ENCODE measurements around the gene LPP. TPM values are rescaled to one million over a fixed set of nuclear protein-coding genes. Genes with fewer than 3 reads are reported as not detected.

The LPP gene
- total and polyA plus RNA-seq, 2 of the 4 experiments (the other 2 are of a cell fraction) = 16.0 to 130 TPM

DNA sequence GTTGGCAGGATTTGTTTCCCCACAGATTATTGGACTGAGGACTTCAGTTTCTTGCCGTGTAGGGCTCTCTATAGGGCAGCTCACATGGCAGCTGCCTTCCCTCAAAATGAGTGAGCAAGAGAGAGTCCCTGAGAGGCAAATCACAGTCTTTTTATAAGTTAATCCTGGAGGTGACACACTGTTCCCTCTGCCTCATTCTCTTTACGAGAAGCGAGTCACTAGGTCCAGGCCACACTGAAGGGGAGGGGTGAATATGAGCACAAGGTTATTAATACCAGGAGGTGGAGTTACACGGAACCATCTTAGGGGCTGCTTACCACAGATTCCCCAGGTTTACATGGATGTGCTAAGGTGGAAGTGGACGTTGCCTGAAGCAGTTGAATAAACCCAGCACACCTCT is 77.0 kb downstream of the LPP start:
- POLR2A ChIA-PET (ENCODE audit: unreplicated experiment) = no interaction called here
- Histone ChIP-seq H3K9ac (ENCODE audit: low read depth, low read length) (no peak overlapping the region), H3K36me3 (ENCODE audit: control insufficient read depth, insufficient read depth, low read length) (peaks cover 23% of the 10 kb centered on the region), H3K14ac (replicated peaks; ENCODE audit: low read depth, low read length) (peak overlapping the region; percentile 66), H2AK5ac (ENCODE audit: low read depth, low read length) (peak overlapping the region; percentile 32; the same call in 1 of the 2 replicates), H3K9me3 (ENCODE audit: control insufficient read depth, insufficient read depth, low read length) (no peaks in the 10 kb centered on the region), H2AK9ac (replicated peaks; ENCODE audit: low read depth, low read length, poor library complexity) (peak overlapping the region; percentile 75), H3K56ac (ENCODE audit: extremely low read depth, insufficient read depth, low read length) (no peak overlapping the region), H4K8ac (ENCODE audit: low read depth in 2 of 2, low read length in 2 of 2) (0 out of 4 replicates have a peak overlapping the region, but pooled peaks of 1 of the 2 experiments have one; percentile 11), H4K91ac (ENCODE audit: insufficient read depth, low read depth, low read length) (no peak overlapping the region), H3K79me1 (ENCODE audit: low read depth in 1 of 2, low read length in 2 of 2) (peaks cover 44 to 89% of the 10 kb centered on the region in 2 experiments), H3K27ac (ENCODE audit: insufficient read depth, low read length) (no peak overlapping the region), H2BK20ac (ENCODE audit: low read depth, low read length) (no peak overlapping the region), H4K20me1 (ENCODE audit: insufficient read depth, low read length) (peaks cover 87% of the 10 kb centered on the region), H3K9me1 (ENCODE audit: insufficient read depth, low read length) (peaks cover 44% of the 10 kb centered on the region), H3K4me2 (ENCODE audit: low read depth, low read length) (no peak overlapping the region), H2AFZ (replicated peaks; ENCODE audit: low read length, poor library complexity) (no peak overlapping the region), H3K4me3 (ENCODE audit: insufficient read depth, low read depth, low read length) (no peak overlapping the region), H3K4ac (ENCODE audit: low read depth, low read length) (peak overlapping the region; percentile 64), H2BK5ac (ENCODE audit: low read depth, low read length, poor library complexity, severe bottlenecking) (peak overlapping the region; percentile 58), H3K18ac (ENCODE audit: low read depth, low read length) (peak overlapping the region; percentile 7; the same call in 1 of the 2 replicates), H3K23ac (ENCODE audit: low read depth, low read length) (no peak overlapping the region), H2BK120ac (ENCODE audit: low read depth, low read length) (no peak overlapping the region; the same call in 1 of the 2 replicates), H2BK15ac (ENCODE audit: low read depth, low read length) (no peak overlapping the region), H4K5ac (ENCODE audit: low read depth, low read length) (no peak overlapping the region), H3K4me1 (ENCODE audit: control insufficient read depth, insufficient read depth, low read length) (peaks cover 19% of the 10 kb centered on the region), H3K27me3 (ENCODE audit: control insufficient read depth, insufficient read depth, low read length) (no peaks in the 10 kb centered on the region)
- DNase-seq = peak; percentile 75
- no TSS peak for BruUV-seq (replicated peaks)
- dilution Hi-C loops (cut with HindIII; ENCODE audit: low sequenced_read_pairs, unreplicated experiment) = no loop called here
- no peak for TF ChIP-seq RAD21 (IDR thresholded peaks at IDR 0.05; ENCODE audit: low read length)
- TF ChIP-seq, protein P1, sequence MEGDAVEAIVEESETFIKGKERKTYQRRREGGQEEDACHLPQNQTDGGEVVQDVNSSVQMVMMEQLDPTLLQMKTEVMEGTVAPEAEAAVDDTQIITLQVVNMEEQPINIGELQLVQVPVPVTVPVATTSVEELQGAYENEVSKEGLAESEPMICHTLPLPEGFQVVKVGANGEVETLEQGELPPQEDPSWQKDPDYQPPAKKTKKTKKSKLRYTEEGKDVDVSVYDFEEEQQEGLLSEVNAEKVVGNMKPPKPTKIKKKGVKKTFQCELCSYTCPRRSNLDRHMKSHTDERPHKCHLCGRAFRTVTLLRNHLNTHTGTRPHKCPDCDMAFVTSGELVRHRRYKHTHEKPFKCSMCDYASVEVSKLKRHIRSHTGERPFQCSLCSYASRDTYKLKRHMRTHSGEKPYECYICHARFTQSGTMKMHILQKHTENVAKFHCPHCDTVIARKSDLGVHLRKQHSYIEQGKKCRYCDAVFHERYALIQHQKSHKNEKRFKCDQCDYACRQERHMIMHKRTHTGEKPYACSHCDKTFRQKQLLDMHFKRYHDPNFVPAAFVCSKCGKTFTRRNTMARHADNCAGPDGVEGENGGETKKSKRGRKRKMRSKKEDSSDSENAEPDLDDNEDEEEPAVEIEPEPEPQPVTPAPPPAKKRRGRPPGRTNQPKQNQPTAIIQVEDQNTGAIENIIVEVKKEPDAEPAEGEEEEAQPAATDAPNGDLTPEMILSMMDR (conservative IDR thresholded peaks at IDR 0.05; ENCODE audit: low read depth, low read length) = no peak
- TF ChIP-seq MAFK (IDR thresholded peaks at IDR 0.05; ENCODE audit: low read depth, low read length) = no peak
- TF ChIP-seq NFE2L2 (IDR thresholded peaks at IDR 0.05; ENCODE audit: low read depth, low read length) = no peak
- no peak for TF ChIP-seq MAZ (IDR thresholded peaks at IDR 0.05; ENCODE audit: borderline replicate concordance, low read depth, low read length)
- TF ChIP-seq POLR2A (IDR thresholded peaks at IDR 0.05; ENCODE audit: low read depth, low read length) = no peak
- no peak for TF ChIP-seq SMC3 (IDR thresholded peaks at IDR 0.05; ENCODE audit: low read depth, low read length)
- TF ChIP-seq FOS (IDR thresholded peaks at IDR 0.05; ENCODE audit: low read depth, low read length) = no peak
- TF ChIP-seq RCOR1 (IDR thresholded peaks at IDR 0.05; ENCODE audit: insufficient replicate concordance, low read length) = no peak
- TF ChIP-seq CHD1 (IDR thresholded peaks at IDR 0.05; ENCODE audit: low read depth, low read length) = no peak
- TF ChIP-seq, protein P2, sequence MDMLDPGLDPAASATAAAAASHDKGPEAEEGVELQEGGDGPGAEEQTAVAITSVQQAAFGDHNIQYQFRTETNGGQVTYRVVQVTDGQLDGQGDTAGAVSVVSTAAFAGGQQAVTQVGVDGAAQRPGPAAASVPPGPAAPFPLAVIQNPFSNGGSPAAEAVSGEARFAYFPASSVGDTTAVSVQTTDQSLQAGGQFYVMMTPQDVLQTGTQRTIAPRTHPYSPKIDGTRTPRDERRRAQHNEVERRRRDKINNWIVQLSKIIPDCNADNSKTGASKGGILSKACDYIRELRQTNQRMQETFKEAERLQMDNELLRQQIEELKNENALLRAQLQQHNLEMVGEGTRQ (IDR thresholded peaks at IDR 0.05; ENCODE audit: low read depth, low read length) = no peak
- TF ChIP-seq, protein P3, sequence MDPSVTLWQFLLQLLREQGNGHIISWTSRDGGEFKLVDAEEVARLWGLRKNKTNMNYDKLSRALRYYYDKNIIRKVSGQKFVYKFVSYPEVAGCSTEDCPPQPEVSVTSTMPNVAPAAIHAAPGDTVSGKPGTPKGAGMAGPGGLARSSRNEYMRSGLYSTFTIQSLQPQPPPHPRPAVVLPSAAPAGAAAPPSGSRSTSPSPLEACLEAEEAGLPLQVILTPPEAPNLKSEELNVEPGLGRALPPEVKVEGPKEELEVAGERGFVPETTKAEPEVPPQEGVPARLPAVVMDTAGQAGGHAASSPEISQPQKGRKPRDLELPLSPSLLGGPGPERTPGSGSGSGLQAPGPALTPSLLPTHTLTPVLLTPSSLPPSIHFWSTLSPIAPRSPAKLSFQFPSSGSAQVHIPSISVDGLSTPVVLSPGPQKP (IDR thresholded peaks at IDR 0.05; ENCODE audit: borderline replicate concordance, low read depth, low read length) = no peak
- no peak for TF ChIP-seq CEBPB (IDR thresholded peaks at IDR 0.05; ENCODE audit: low read depth, low read length)
- ATAC-seq (ENCODE audit: low read depth) = peak; percentile 40; the same call in 1 of the 2 replicates
- WGBS, 2 experiments (ENCODE audit: extremely low coverage in 2 of 2, insufficient read length in 1 of 2) = no CpG with 5 or more reads among the region's 5 CpGs
- in situ Hi-C loops (cut with MboI; ENCODE audit: low sequenced_read_pairs) = no loop called here
- CTCF ChIA-PET = no interaction called here
- intact Hi-C loops (cut with micrococcal nuclease) = no loop called here
